PFSK-1 (cell line): Measurements from ENCODE around the gene SCNN1G.

ENCODE experiments used
- FOXP2 ChIP-seq: optimal IDR thresholded peaks from 2 replicates; pipeline ENCODE3; 2011; ENCODE audit warnings: borderline replicate concordance, control low read depth, inconsistent platforms; ENCODE audit not compliant: insufficient read depth; ENCODE audit errors: extremely low read length, extremely low read depth
- POLR2AphosphoS5 ChIP-seq: IDR thresholded peaks from 2 replicates; pipeline ENCODE4 v1.6.1; 2012; ENCODE audit warnings: low read depth, mild to moderate bottlenecking, control low read depth, low read length, moderate library complexity
- SIN3A ChIP-seq: IDR thresholded peaks from 2 replicates; pipeline ENCODE4 v1.6.1; 2012; ENCODE audit warnings: mild to moderate bottlenecking, low read length, moderate library complexity, borderline replicate concordance; ENCODE audit not compliant: insufficient read depth
- TAF1 ChIP-seq: IDR thresholded peaks from 2 replicates; pipeline ENCODE4 v1.6.1; 2012; ENCODE audit warnings: low read length, control low read depth, borderline replicate concordance; ENCODE audit not compliant: insufficient read depth
- TF ChIP-seq, protein P1 (sequence below), 2 experiments: IDR thresholded peaks; 2 replicates each; pipeline versions ENCODE4 v1.6.1 to v1.8.0; 2011 to 2012; ENCODE audit warnings: low read depth in 2 of 2, low read length in 2 of 2, control low read depth in 1 of 2, inconsistent platforms in 1 of 2, mild to moderate bottlenecking in 1 of 2, moderate library complexity in 1 of 2; ENCODE audit not compliant: insufficient read depth in 1 of 2

Gene SCNN1G

DNA sequence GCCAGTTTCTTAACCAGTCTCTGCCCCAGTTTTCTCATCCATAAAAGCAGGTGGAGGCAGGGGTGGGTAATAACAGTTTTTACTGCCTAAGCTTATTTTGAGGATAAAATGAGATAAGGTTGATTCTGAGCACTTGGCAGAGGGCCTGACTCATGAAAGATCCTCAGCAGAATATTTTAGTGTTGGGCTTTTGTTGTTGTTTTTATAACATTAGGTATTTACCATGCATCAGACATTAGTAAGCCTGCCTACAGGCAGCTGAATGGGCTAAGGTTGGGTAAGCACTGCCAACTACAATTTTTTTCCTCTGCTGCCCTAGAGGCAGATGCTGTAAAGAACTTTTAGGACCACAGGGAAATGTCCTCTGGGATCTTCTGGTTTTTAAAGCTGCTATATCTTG, 43.1 kb downstream of the SCNN1G start:
- TF ChIP-seq SIN3A = no peak
- TF ChIP-seq TAF1 = no peak
- no peak for TF ChIP-seq FOXP2

DNA sequence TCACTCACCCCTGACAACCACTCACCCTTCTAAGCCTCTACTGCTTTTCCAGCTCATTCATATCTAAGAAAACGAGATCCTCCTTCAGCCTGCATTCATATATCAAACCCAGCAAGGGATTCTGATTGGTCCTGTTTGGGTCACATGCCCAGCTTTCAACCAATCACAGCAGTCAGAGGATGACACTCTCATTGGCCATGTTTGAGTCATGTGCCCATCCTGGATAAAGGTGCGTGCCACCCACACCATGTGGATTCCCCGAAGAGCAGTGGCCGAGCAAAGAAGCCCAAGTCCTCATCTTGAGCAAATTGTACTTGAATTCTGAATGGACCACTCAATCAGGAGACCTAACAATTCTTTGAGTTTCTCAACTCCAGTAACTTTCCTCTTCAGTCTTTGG, 45.0 kb downstream of the SCNN1G start:
- TF ChIP-seq TAF1 (no peak), FOXP2 (no peak), POLR2AphosphoS5 (no peak), SIN3A (no peak)
- TF ChIP-seq, protein P1, sequence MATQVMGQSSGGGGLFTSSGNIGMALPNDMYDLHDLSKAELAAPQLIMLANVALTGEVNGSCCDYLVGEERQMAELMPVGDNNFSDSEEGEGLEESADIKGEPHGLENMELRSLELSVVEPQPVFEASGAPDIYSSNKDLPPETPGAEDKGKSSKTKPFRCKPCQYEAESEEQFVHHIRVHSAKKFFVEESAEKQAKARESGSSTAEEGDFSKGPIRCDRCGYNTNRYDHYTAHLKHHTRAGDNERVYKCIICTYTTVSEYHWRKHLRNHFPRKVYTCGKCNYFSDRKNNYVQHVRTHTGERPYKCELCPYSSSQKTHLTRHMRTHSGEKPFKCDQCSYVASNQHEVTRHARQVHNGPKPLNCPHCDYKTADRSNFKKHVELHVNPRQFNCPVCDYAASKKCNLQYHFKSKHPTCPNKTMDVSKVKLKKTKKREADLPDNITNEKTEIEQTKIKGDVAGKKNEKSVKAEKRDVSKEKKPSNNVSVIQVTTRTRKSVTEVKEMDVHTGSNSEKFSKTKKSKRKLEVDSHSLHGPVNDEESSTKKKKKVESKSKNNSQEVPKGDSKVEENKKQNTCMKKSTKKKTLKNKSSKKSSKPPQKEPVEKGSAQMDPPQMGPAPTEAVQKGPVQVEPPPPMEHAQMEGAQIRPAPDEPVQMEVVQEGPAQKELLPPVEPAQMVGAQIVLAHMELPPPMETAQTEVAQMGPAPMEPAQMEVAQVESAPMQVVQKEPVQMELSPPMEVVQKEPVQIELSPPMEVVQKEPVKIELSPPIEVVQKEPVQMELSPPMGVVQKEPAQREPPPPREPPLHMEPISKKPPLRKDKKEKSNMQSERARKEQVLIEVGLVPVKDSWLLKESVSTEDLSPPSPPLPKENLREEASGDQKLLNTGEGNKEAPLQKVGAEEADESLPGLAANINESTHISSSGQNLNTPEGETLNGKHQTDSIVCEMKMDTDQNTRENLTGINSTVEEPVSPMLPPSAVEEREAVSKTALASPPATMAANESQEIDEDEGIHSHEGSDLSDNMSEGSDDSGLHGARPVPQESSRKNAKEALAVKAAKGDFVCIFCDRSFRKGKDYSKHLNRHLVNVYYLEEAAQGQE (IDR thresholded peaks at IDR 0.05; ENCODE audit: insufficient read depth in 1 of 2, low read depth in 2 of 2, low read length in 2 of 2) = no peak

DNA sequence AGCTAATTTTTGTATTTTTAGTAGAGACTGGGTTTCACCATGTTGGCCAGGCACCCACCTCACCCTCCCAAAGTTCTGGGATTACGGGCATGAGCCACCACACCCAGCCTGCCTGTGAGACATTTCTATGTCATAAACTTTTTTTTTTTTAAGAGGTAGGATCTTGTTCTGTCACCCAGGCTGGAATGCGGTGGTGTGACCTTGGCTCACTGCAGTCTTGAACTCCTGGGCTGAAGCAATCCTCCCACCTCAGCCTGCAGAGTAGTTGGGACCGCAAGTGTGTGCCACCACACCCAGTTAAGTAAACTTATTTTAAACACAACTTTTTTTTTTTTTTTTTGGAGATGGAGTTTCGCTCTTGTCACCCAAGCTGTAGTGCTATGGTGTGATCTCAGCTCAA, 47.2 kb downstream of the SCNN1G start:
- TF ChIP-seq, protein P1 (IDR thresholded peaks at IDR 0.05; ENCODE audit: insufficient read depth in 1 of 2, low read depth in 2 of 2, low read length in 2 of 2) = no peak

DNA sequence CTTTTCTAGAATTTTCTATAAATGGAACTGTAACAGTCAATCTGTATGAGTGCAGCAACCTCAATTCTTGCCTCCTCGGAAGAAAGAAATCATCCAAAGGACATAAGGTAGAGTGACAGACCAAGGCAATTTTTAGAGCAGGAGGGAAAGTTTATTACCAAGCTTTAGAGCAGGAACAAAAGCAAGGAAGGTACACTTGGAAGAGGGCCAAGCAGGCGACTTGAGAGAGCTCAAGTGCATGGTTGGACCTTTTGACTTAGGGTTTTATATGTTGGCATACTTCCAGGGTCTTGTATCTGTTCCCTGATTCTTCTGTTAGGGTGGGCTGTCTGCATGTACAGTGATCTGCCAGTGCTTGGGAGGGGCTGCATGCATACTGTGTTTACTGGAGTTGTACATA, 50.3 kb downstream of the SCNN1G start:
- TF ChIP-seq POLR2AphosphoS5 = no peak
- no peak for TF ChIP-seq TAF1
- TF ChIP-seq, protein P1 (IDR thresholded peaks at IDR 0.05; ENCODE audit: insufficient read depth in 1 of 2, low read depth in 2 of 2, low read length in 2 of 2) = no peak
- TF ChIP-seq SIN3A = no peak
- no peak for TF ChIP-seq FOXP2

- TF ChIP-seq POLR2AphosphoS5 (no peak), TAF1 (no peak), FOXP2 (no peak), SIN3A (no peak)
- TF ChIP-seq, protein P1 (IDR thresholded peaks at IDR 0.05; ENCODE audit: insufficient read depth in 1 of 2, low read depth in 2 of 2, low read length in 2 of 2) = no peak
Measured at GRCh38 chr16:23235176-23235575, 52.6 kb downstream of the SCNN1G start.
